Measurements from ENCODE around the gene FBN2. TPM values are rescaled to one million over a fixed set of nuclear protein-coding genes. Genes with fewer than 3 reads are reported as not detected.

FBN2 gene
- total RNA-seq, 1 donor from 2014 or later, result 244 TPM

DNA sequence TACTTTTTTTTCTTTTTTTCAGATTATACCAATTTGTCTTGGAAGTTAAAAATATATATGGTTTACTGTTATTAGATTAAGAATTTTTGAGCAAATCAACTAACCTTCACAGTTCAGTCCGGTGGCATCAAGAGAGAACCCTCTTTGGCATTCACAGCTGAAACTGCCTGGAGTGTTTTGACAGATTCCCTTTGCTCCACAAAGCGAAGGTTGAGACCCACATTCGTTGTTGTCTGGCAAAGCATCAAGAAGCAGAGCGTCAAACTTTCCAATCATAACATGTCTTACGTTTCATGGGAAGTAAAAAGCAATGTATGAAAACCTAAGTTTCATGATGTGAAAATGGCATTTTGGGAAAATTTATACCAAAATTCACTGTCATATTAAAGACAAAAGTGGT, 264.3 kb downstream of the FBN2 start:
- no peak for DNase-seq (ENCODE audit: low spot score in 2 of 2, unreplicated experiment in 2 of 2)
- H3K4me3 Mint-ChIP-seq, result no peak overlapping the region
- peaks cover 7% of the 10 kb centered on the region for H3K4me1 Mint-ChIP-seq
- H3K36me3 Mint-ChIP-seq, result peaks cover 34% of the 10 kb centered on the region
- no peak for TF ChIP-seq CTCF (IDR thresholded peaks at IDR 0.05; ENCODE audit: unreplicated experiment)
- no peak overlapping the region for H3K27ac Mint-ChIP-seq
- peaks cover 4% of the 10 kb centered on the region for H3K9me3 Mint-ChIP-seq
- H3K27me3 Mint-ChIP-seq (ENCODE audit: low read depth), result no peaks in the 10 kb centered on the region

GRCh38 chr5:128271859-128272464, 266.1 kb downstream of the FBN2 start:
- no peak overlapping the region for H3K27ac Mint-ChIP-seq
- no peak for DNase-seq (ENCODE audit: low spot score in 2 of 2, unreplicated experiment in 2 of 2)
- no peak for TF ChIP-seq CTCF (IDR thresholded peaks at IDR 0.05; ENCODE audit: unreplicated experiment)
- H3K4me1 Mint-ChIP-seq, result peaks cover 7% of the 10 kb centered on the region
- H3K27me3 Mint-ChIP-seq (ENCODE audit: low read depth), result no peaks in the 10 kb centered on the region
- peaks cover 11% of the 10 kb centered on the region for H3K9me3 Mint-ChIP-seq
- H3K36me3 Mint-ChIP-seq, result peaks cover 45% of the 10 kb centered on the region
- H3K4me3 Mint-ChIP-seq, result no peak overlapping the region

GRCh38 chr5:128271071-128271470, 267.0 kb downstream of the FBN2 start:
- H3K36me3 Mint-ChIP-seq, result peaks cover 42% of the 10 kb centered on the region
- no peak overlapping the region for H3K27ac Mint-ChIP-seq
- H3K9me3 Mint-ChIP-seq, result peaks cover 11% of the 10 kb centered on the region
- H3K4me1 Mint-ChIP-seq, result peaks cover 4% of the 10 kb centered on the region
- H3K4me3 Mint-ChIP-seq, result no peak overlapping the region
- no peak for TF ChIP-seq CTCF (IDR thresholded peaks at IDR 0.05; ENCODE audit: unreplicated experiment)
- no peak for DNase-seq (ENCODE audit: low spot score in 2 of 2, unreplicated experiment in 2 of 2)
- no peaks in the 10 kb centered on the region for H3K27me3 Mint-ChIP-seq (ENCODE audit: low read depth)

DNA sequence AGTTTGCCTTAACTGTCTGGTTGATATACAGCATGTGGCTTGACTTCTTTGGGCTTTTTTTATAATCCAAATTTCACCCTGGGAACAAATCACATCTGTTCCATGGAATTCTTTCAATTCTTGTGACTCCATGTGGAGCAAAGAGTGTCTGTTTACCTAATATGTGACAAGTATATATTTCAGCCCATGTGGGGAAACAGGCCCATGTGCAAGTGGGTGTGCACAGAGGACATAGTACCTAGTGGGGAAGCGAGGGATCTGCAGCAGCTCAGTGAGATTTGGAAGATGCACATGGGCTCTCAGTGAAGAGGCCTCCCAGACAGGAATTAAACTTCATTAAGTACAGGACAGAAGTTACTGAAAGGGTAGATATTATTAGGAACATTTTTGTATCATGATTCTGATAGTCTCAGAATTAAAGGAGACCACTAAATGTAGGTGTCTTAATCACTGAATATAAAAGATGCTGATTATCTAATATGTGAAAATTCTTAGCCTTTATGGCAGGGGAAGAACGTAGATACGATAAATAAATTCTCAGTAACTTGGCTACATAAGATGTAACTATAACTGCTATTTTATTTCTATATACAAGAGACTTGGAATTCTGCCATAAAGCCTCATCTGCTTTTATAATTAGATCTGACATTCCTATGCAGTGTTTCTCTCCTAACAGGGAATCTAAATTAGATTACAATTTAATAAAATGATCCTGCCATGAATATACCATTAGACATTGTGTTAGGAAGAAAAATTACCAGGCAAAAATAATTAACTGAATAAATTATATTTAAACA, 273.3 kb downstream of the FBN2 start:
- no peak for DNase-seq (ENCODE audit: low spot score in 2 of 2, unreplicated experiment in 2 of 2)
- peaks cover 48% of the 10 kb centered on the region for H3K36me3 Mint-ChIP-seq
- no peaks in the 10 kb centered on the region for H3K27me3 Mint-ChIP-seq (ENCODE audit: low read depth)
- H3K4me3 Mint-ChIP-seq, result no peak overlapping the region
- peaks cover 11% of the 10 kb centered on the region for H3K9me3 Mint-ChIP-seq
- peaks cover 20% of the 10 kb centered on the region for H3K4me1 Mint-ChIP-seq
- no peak for TF ChIP-seq CTCF (IDR thresholded peaks at IDR 0.05; ENCODE audit: unreplicated experiment)
- peak overlapping the region; percentile 75 for H3K27ac Mint-ChIP-seq

GRCh38 chr5:128263357-128263756, 274.7 kb downstream of the FBN2 start:
- H3K4me3 Mint-ChIP-seq, result no peak overlapping the region
- no peak for DNase-seq (ENCODE audit: low spot score in 2 of 2, unreplicated experiment in 2 of 2)
- no peak for TF ChIP-seq CTCF (IDR thresholded peaks at IDR 0.05; ENCODE audit: unreplicated experiment)
- peaks cover 20% of the 10 kb centered on the region for H3K4me1 Mint-ChIP-seq
- no peaks in the 10 kb centered on the region for H3K27me3 Mint-ChIP-seq (ENCODE audit: low read depth)
- H3K36me3 Mint-ChIP-seq, result peaks cover 46% of the 10 kb centered on the region
- no peak overlapping the region for H3K27ac Mint-ChIP-seq
- H3K9me3 Mint-ChIP-seq, result peaks cover 6% of the 10 kb centered on the region
